SK-N-SH treated with all-trans-retinoic acid at 6 μM for 48 hours (cell line): ENCODE data around the gene PPT2.

Source experiments
- ATAC-seq: fragments of 200-7000 bp; cut with Tn5 transposase; 3 replicates; pipeline ENCODE4 v1.9.1; 2020; ENCODE audit warnings: mild to moderate bottlenecking, moderate library complexity
- ARNTL ChIP-seq: fragments of 450-650 bp; formaldehyde crosslinking; IDR thresholded peaks from 2 replicates; pipeline ENCODE4 v1.5.0; 2020; ENCODE audit warnings: low read depth, mild to moderate bottlenecking, moderate library complexity, borderline replicate concordance
- CSDC2 ChIP-seq: fragments of 250-450 bp; sonication (Bioruptor Pico); IDR thresholded peaks from 2 replicates; pipeline ENCODE4 v1.5.0; 2020; ENCODE audit warnings: mild to moderate bottlenecking, moderate library complexity
- CSRNP3 ChIP-seq: fragments of 250-450 bp; sonication (Bioruptor Pico); IDR thresholded peaks from 2 replicates; pipeline ENCODE4 v1.5.1; 2021; ENCODE audit warnings: mild to moderate bottlenecking, moderate library complexity
- ESRRG ChIP-seq: fragments of 250-450 bp; sonication (Bioruptor Pico); IDR thresholded peaks from 2 replicates; pipeline ENCODE4 v1.6.1; 2021; ENCODE audit warnings: mild to moderate bottlenecking
- OSR1 ChIP-seq: fragments of 250-450 bp; sonication (Bioruptor Pico); IDR thresholded peaks from 2 replicates; pipeline ENCODE4 v1.8.0; 2022; ENCODE audit warnings: moderate library complexity, mild to moderate bottlenecking, inconsistent platforms
- PATZ1 ChIP-seq: fragments of 250-450 bp; sonication (Bioruptor Pico); IDR thresholded peaks from 2 replicates; pipeline ENCODE4 v1.8.0; 2020; ENCODE audit warnings: mild to moderate bottlenecking, moderate library complexity, borderline replicate concordance
- PPARA ChIP-seq: fragments of 250-450 bp; sonication (Bioruptor Pico); IDR thresholded peaks from 2 replicates; pipeline ENCODE4 v1.5.0; 2020; ENCODE audit warnings: mild to moderate bottlenecking, borderline replicate concordance
- RARB ChIP-seq: fragments of 250-450 bp; sonication (Bioruptor Pico); IDR thresholded peaks from 2 replicates; pipeline ENCODE4 v1.8.0; 2021; ENCODE audit warnings: mild to moderate bottlenecking, moderate library complexity
- TCF4 ChIP-seq: fragments of 250-450 bp; sonication (Bioruptor Pico); IDR thresholded peaks from 2 replicates; pipeline ENCODE4 v1.8.0; 2021; ENCODE audit warnings: mild to moderate bottlenecking, moderate library complexity, borderline replicate concordance
- TOX ChIP-seq: fragments of 250-450 bp; sonication (Bioruptor Pico); IDR thresholded peaks from 2 replicates; pipeline ENCODE4 v1.8.0; 2021; ENCODE audit warnings: mild to moderate bottlenecking, moderate library complexity, borderline replicate concordance
- TSHZ2 ChIP-seq: fragments of 250-450 bp; sonication (Bioruptor Pico); IDR thresholded peaks from 2 replicates; pipeline ENCODE4 v1.5.0; 2020; ENCODE audit warnings: mild to moderate bottlenecking, moderate library complexity
- ZNF565 ChIP-seq: fragments of 450-650 bp; formaldehyde crosslinking; conservative IDR thresholded peaks from 2 replicates; pipeline ENCODE4 v1.5.0; 2020; ENCODE audit warnings: low read depth, mild to moderate bottlenecking, moderate library complexity
- ZNF70 ChIP-seq: fragments of 450-650 bp; formaldehyde crosslinking; IDR thresholded peaks from 2 replicates; pipeline ENCODE4 v1.5.0; 2020; ENCODE audit warnings: mild to moderate bottlenecking, moderate library complexity
- ZNF8 ChIP-seq: fragments of 450-650 bp; formaldehyde crosslinking; IDR thresholded peaks from 2 replicates; pipeline ENCODE4 v1.5.0; 2020; ENCODE audit warnings: mild to moderate bottlenecking, moderate library complexity

Gene PPT2

GRCh38 chr6:32148289-32149091, 5.5 kb upstream of the PPT2 start (continued):
- TF ChIP-seq CSRNP3 (no peak), ESRRG (no peak)
- TF ChIP-seq, all 23 proteins: peak for 0

DNA sequence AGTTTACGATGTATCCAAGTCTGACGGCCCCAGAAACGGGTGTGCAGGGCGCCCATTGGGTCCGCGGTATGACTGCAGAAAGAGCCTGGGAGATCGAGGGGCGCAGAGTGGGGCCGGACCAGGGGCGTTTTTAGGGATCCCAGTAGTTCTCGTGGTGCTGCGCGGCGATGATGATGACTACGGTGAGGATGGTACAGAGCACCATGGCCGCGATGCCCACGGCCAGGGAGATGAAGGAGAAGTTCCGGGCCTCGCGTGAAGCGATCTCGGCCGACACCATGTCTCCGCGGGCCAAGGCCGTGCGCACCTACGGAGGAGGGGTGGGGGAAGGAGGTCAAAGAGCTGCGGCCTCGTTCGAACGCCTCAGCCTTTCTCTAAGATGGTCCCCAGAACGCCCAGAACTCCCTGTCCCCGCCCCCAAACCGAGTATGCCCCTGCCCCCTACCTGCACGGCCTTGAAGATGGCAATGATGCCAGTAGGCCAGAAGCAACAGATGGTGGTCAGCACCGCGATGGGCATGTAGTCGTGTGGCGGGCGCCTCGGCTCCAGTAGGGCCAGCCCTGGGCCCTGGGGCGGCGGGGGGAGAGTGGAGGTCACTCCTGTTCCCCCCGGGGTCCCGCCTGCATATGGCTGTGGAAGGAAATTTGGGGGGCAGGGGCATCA, 4.7 kb upstream of the PPT2 start:
- no peak for TF ChIP-seq ARNTL (CRISPR knock-in tag)
- no peak for TF ChIP-seq TCF4 (CRISPR knock-in tag)
- no peak for TF ChIP-seq RARB
- no peak for TF ChIP-seq TSHZ2 (CRISPR knock-in tag)
- TF ChIP-seq PPARA (CRISPR knock-in tag) = no peak
- TF ChIP-seq, all 23 proteins: peak for 0
- no peak for ATAC-seq

- TF ChIP-seq ESRRG = no peak
- TF ChIP-seq OSR1 (CRISPR knock-in tag) = no peak
- no peak for TF ChIP-seq TCF4 (CRISPR knock-in tag)
- no peak for TF ChIP-seq CSRNP3
- TF ChIP-seq ZNF565 (CRISPR knock-in tag) = no peak
- TF ChIP-seq ZNF70 (CRISPR knock-in tag) = no peak
- no peak for TF ChIP-seq TSHZ2 (CRISPR knock-in tag)
- no peak for ATAC-seq
These were observed 3.7 kb upstream of the PPT2 start for GRCh38 chr6:32149932-32150870.

DNA sequence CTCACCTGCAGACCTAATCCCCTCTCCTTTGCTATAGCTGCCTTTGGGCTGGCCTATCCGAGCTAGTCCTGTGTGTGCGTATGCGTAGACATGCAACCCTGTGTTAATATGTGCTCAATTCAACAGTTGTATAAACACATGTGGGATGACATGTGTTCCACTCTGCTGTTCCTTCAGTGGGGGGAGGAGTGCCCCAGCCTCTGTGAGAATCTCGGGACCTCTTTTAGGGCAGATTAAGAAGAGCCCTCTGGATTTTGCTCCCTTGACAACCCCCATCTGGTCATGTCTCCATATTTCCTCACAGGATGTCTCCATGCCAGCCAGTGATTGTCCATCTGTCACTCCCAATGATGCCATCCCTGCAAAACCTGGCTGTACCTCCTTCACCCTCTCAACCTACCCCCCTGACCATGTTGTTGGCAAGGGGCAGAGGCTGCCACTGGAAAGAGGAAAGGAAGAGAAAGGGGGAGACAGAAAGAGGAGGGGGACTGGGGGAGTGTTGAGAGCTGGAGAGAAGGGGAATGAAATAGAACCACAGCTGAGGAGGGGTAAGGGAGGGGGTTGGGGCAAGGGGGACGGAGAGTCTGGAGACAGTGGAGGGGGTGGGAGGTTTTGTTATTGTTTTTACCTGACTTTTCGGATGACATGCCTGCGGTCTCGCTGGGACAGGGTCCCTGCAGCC, 2.6 kb upstream of the PPT2 start:
- ATAC-seq = no peak
- TF ChIP-seq PATZ1 (CRISPR knock-in tag) (no peak), ZNF70 (CRISPR knock-in tag) (no peak), TOX (CRISPR knock-in tag) (no peak), ZNF8 (CRISPR knock-in tag) (no peak), CSDC2 (CRISPR knock-in tag) (no peak), TSHZ2 (CRISPR knock-in tag) (no peak), RARB (no peak)
